IMR-90 (cell line): ENCODE data around the gene ITGB1BP1. TPM values are rescaled to one million over a fixed set of nuclear protein-coding genes. Genes with fewer than 3 reads are reported as not detected.

Experiments
- ATAC-seq: fragments of 200-7000 bp; cut with Tn5 transposase; 2 replicates; pipeline ENCODE4 v1.9.1; 2020; ENCODE audit warnings: low read depth, mild to moderate bottlenecking, moderate library complexity
- BruUV-seq: library from RNA; stranded (reverse); fragments of 400-500 nt; replicated peaks from 2 replicates; lab custom pipeline; 2021; lab: Mats Ljungman, UMichigan
- CTCF ChIA-PET: fragments of 300-600 bp; formaldehyde crosslinking; extraction: SDS; loops from one replicate; lab custom pipeline; 2021; ENCODE audit warnings: antibody characterized with exemption; lab: Yijun Ruan, JAX
- POLR2A ChIA-PET: fragments of 300-600 bp; sonication (Branson Sonifier 250); formaldehyde crosslinking; loops from one replicate; lab custom pipeline; 2022; ENCODE audit warnings: antibody characterized with exemption; ENCODE audit not compliant: unreplicated experiment; lab: Charles Lee
- DNase-seq: peaks from one replicate; pipeline ENCODE4 v3.0.0; 2013
- H2AFZ ChIP-seq: replicated peaks from 2 replicates; pipeline ENCODE3; 2013; ENCODE audit warnings: low read length, mild to moderate bottlenecking; ENCODE audit not compliant: poor library complexity
- H2AK5ac ChIP-seq: 2 replicates; pipeline ENCODE4 v1.6.1; 2013; ENCODE audit warnings: low read depth, low read length, inconsistent platforms
- H2AK9ac ChIP-seq: replicated peaks from 2 replicates; pipeline ENCODE3; 2013; ENCODE audit warnings: mild to moderate bottlenecking, low read depth, low read length, moderate library complexity; ENCODE audit not compliant: poor library complexity
- H2BK120ac ChIP-seq: 2 replicates; pipeline ENCODE4 v1.6.1; 2013; ENCODE audit warnings: low read depth, low read length, inconsistent platforms
- H2BK15ac ChIP-seq: 3 replicates; pipeline ENCODE4 v1.6.1; 2013; ENCODE audit warnings: low read depth, low read length, inconsistent platforms
- H2BK20ac ChIP-seq: 2 replicates; pipeline ENCODE4 v1.6.1; 2013; ENCODE audit warnings: low read depth, mild to moderate bottlenecking, inconsistent platforms, low read length, moderate library complexity
- H2BK5ac ChIP-seq: 2 replicates; pipeline ENCODE4 v1.6.1; 2013; ENCODE audit warnings: mild to moderate bottlenecking, low read depth, low read length, inconsistent platforms; ENCODE audit not compliant: poor library complexity, severe bottlenecking
- H3K14ac ChIP-seq: replicated peaks from 2 replicates; pipeline ENCODE4 v1.6.1; 2013; ENCODE audit warnings: low read depth, low read length, inconsistent platforms
- H3K18ac ChIP-seq: 2 replicates; pipeline ENCODE4 v1.6.1; 2013; ENCODE audit warnings: low read depth, low read length, control low read depth
- H3K23ac ChIP-seq: 2 replicates; pipeline ENCODE4 v1.6.1; 2013; ENCODE audit warnings: low read depth, low read length, inconsistent platforms
- H3K27ac ChIP-seq: 2 replicates; pipeline ENCODE4 v1.5.1; 2013; ENCODE audit warnings: mild to moderate bottlenecking, control low read depth, low read length; ENCODE audit not compliant: insufficient read depth
- H3K27me3 ChIP-seq: 2 replicates; pipeline ENCODE4 v1.6.1; 2013; ENCODE audit warnings: low read length; ENCODE audit not compliant: control insufficient read depth, insufficient read depth
- H3K36me3 ChIP-seq: 2 replicates; pipeline ENCODE4 v1.6.1; 2013; ENCODE audit warnings: low read length, mixed read lengths; ENCODE audit not compliant: control insufficient read depth, insufficient read depth
- H3K4ac ChIP-seq: 2 replicates; pipeline ENCODE4 v1.6.1; 2013; ENCODE audit warnings: low read depth, low read length, inconsistent platforms
- H3K4me1 ChIP-seq: 2 replicates; pipeline ENCODE4 v1.6.1; 2013; ENCODE audit warnings: low read length, mixed read lengths; ENCODE audit not compliant: control insufficient read depth, insufficient read depth
- H3K4me2 ChIP-seq: 2 replicates; pipeline ENCODE4 v1.6.1; 2013; ENCODE audit warnings: low read depth, mild to moderate bottlenecking, control low read depth, low read length, moderate library complexity
- H3K4me3 ChIP-seq: 2 replicates; pipeline ENCODE4 v1.5.1; 2013; ENCODE audit warnings: low read depth, mild to moderate bottlenecking, control low read depth, low read length, moderate library complexity; ENCODE audit not compliant: insufficient read depth
- H3K56ac ChIP-seq: 2 replicates; pipeline ENCODE4 v1.6.1; 2013; ENCODE audit warnings: low read length, inconsistent platforms; ENCODE audit not compliant: insufficient read depth; ENCODE audit errors: extremely low read depth
- H3K79me1 ChIP-seq, 2 experiments: 2 replicates each; pipeline ENCODE4 v1.6.1; 2013; ENCODE audit warnings: low read length in 2 of 2, inconsistent platforms in 1 of 2, low read depth in 1 of 2
- H3K9ac ChIP-seq: 2 replicates; pipeline ENCODE4 v1.6.1; 2013; ENCODE audit warnings: low read depth, low read length, control low read depth
- H3K9me1 ChIP-seq: 2 replicates; pipeline ENCODE4 v1.6.1; 2013; ENCODE audit warnings: low read length, inconsistent platforms; ENCODE audit not compliant: insufficient read depth
- H3K9me3 ChIP-seq: 2 replicates; pipeline ENCODE4 v1.6.1; 2013; ENCODE audit warnings: low read length; ENCODE audit not compliant: control insufficient read depth, insufficient read depth
- H4K20me1 ChIP-seq: 2 replicates; pipeline ENCODE4 v1.6.1; 2013; ENCODE audit warnings: low read length, inconsistent platforms; ENCODE audit not compliant: insufficient read depth
- H4K5ac ChIP-seq: 2 replicates; pipeline ENCODE4 v1.6.1; 2013; ENCODE audit warnings: mild to moderate bottlenecking, low read depth, low read length, control low read depth
- H4K8ac ChIP-seq, 2 experiments: 2 replicates each; pipeline ENCODE4 v1.6.1; 2013; ENCODE audit warnings: low read depth in 2 of 2, low read length in 2 of 2, control low read depth in 1 of 2, inconsistent platforms in 1 of 2
- H4K91ac ChIP-seq: 2 replicates; pipeline ENCODE4 v1.6.1; 2013; ENCODE audit warnings: low read depth, low read length, inconsistent platforms; ENCODE audit not compliant: insufficient read depth
- BHLHE40 ChIP-seq: fragments of 150-350 bp; IDR thresholded peaks from 2 replicates; pipeline ENCODE4 v1.6.1; 2016; ENCODE audit warnings: mild to moderate bottlenecking, low read depth, low read length
- CEBPB ChIP-seq: IDR thresholded peaks from 2 replicates; pipeline ENCODE4 v1.6.1; 2012; ENCODE audit warnings: low read depth, low read length, improper control_type of control experiment
- CHD1 ChIP-seq: IDR thresholded peaks from 2 replicates; pipeline ENCODE4 v1.6.1; 2012; ENCODE audit warnings: low read depth, low read length, improper control_type of control experiment
- FOS ChIP-seq: fragments of 150-350 bp; IDR thresholded peaks from 2 replicates; pipeline ENCODE4 v1.6.1; 2016; ENCODE audit warnings: low read depth, low read length
- MAZ ChIP-seq: IDR thresholded peaks from 2 replicates; pipeline ENCODE4 v1.6.1; 2012; ENCODE audit warnings: low read depth, mild to moderate bottlenecking, low read length, improper control_type of control experiment, moderate library complexity, borderline replicate concordance
- MXI1 ChIP-seq: IDR thresholded peaks from 2 replicates; pipeline ENCODE4 v1.6.1; 2012; ENCODE audit warnings: low read depth, mild to moderate bottlenecking, low read length, moderate library complexity, borderline replicate concordance
- NFE2L2 ChIP-seq: fragments of 150-350 bp; IDR thresholded peaks from 2 replicates; pipeline ENCODE4 v1.6.1; 2016; ENCODE audit warnings: low read depth, mild to moderate bottlenecking, low read length
- POLR2A ChIP-seq: IDR thresholded peaks from 2 replicates; pipeline ENCODE4 v1.6.1; 2012; ENCODE audit warnings: mild to moderate bottlenecking, low read depth, low read length
- RAD21 ChIP-seq: IDR thresholded peaks from 2 replicates; pipeline ENCODE4 v1.6.1; 2012; ENCODE audit warnings: low read length, improper control_type of control experiment
- RCOR1 ChIP-seq: IDR thresholded peaks from 2 replicates; pipeline ENCODE4 v1.6.1; 2012; ENCODE audit warnings: mild to moderate bottlenecking, low read length, improper control_type of control experiment; ENCODE audit not compliant: insufficient replicate concordance
- RFX5 ChIP-seq: IDR thresholded peaks from 2 replicates; pipeline ENCODE4 v1.8.0; 2012; ENCODE audit warnings: low read depth, mild to moderate bottlenecking, low read length, moderate library complexity
- SMC3 ChIP-seq: fragments of 150-350 bp; IDR thresholded peaks from 2 replicates; pipeline ENCODE4 v1.6.1; 2016; ENCODE audit warnings: low read depth, mild to moderate bottlenecking, antibody characterized with exemption, low read length, moderate library complexity
- WGBS, 2 experiments: methylation state at CpG; one replicate each; pipeline versions ENCODE4 v1.1.5 to v1.1.7; 2013; ENCODE audit warnings: missing lambda C conversion rate in 2 of 2; ENCODE audit not compliant: insufficient read length in 1 of 2; ENCODE audit errors: extremely low coverage in 2 of 2; 5-methylcytosine and 5-hydroxymethylcytosine counted together
- dilution Hi-C: fragments of 300-500 bp; cut with HindIII; formaldehyde crosslinking; loops from one replicate; pipeline ENCODE4 v1.14.3; 2018; ENCODE audit warnings: low sequenced_read_pairs; ENCODE audit not compliant: unreplicated experiment
- in situ Hi-C: fragments of 300-500 bp; cut with MboI; formaldehyde crosslinking; loops from 3 replicates; pipeline ENCODE4 v1.14.3; 2019; ENCODE audit warnings: low sequenced_read_pairs, inconsistent platforms, mixed read lengths
- intact Hi-C: fragments of 100-400 bp; cut with micrococcal nuclease; formaldehyde crosslinking; loops from 2 replicates; pipeline ENCODE4 v1.10.0; 2022
- polyA plus RNA-seq, 3 experiments: library from polyadenylated mRNA; depleted of rRNA; stranded (reverse); fragments of >200 nt; gene quantifications; 2 replicates each; pipeline ENCODE4 v1.2.3, GENCODE V29; 2012; ENCODE audit warnings: low replicate concordance in 1 of 3
- total RNA-seq: library from RNA; depleted of rRNA; stranded (reverse); fragments of >200 nt; gene quantifications from 2 replicates; pipeline ENCODE4 v1.2.3, GENCODE V29; 2012
- TF ChIP-seq, protein P1 (sequence below): conservative IDR thresholded peaks from 2 replicates; pipeline ENCODE4 v1.5.1; 2012; ENCODE audit warnings: mild to moderate bottlenecking, low read depth, low read length, improper control_type of control experiment
- TF ChIP-seq, protein P2 (sequence below): fragments of 150-350 bp; IDR thresholded peaks from 2 replicates; pipeline ENCODE4 v1.6.1; 2017; ENCODE audit warnings: mild to moderate bottlenecking, antibody characterized with exemption, low read length, low read depth
- TF ChIP-seq, protein P3 (sequence below): fragments of 150-350 bp; IDR thresholded peaks from 2 replicates; pipeline ENCODE4 v1.6.1; 2016; ENCODE audit warnings: low read depth, mild to moderate bottlenecking, low read length, moderate library complexity, borderline replicate concordance

ITGB1BP1 gene
- total and polyA plus RNA-seq, 2 of the 4 experiments (the other 2 are of a cell fraction), result 48.6 to 88.1 TPM

DNA sequence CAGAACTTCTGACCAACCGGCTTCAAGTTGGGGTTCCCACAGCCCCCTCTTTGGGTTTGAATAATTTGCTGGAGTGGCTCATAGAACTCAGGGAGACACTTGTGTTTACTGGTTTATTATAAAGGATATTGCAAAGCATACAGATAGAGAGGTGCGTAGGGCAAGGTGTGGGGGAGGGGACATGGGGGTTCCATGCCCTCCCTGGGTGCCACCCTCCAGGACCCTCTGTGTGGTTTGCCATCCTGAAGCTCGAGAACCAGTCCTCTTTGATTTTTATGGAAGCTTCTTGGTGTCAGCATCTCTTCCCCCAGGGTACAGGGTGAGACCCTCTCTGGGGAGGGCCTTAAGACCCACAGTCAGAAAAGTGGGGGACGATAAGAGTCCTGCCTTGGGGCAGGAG lies 38.8 kb downstream of the ITGB1BP1 start:
- dilution Hi-C loops, result no loop called here
- no peak overlapping the region for H3K23ac ChIP-seq
- peaks cover 9 to 61% of the 10 kb centered on the region in 2 experiments; a peak in 3 of 4 replicates for H3K79me1 ChIP-seq
- H4K20me1 ChIP-seq, result peaks cover 8% of the 10 kb centered on the region; the same call in 1 of the 2 replicates
- H3K27ac ChIP-seq, result no peak overlapping the region
- ATAC-seq (no peak), DNase-seq (no peak)
- CTCF ChIA-PET, result no interaction called here
- no peak overlapping the region for H4K91ac ChIP-seq
- no peaks in the 10 kb centered on the region for H3K27me3 ChIP-seq
- H3K18ac ChIP-seq, result no peak overlapping the region
- H3K9me1 ChIP-seq, result peaks cover 29% of the 10 kb centered on the region
- H3K4me1 ChIP-seq, result peaks cover 16% of the 10 kb centered on the region
- H3K56ac ChIP-seq, result no peak overlapping the region
- no peak overlapping the region for H2BK5ac ChIP-seq
- H3K4me2 ChIP-seq, result no peak overlapping the region
- H3K36me3 ChIP-seq, result peaks cover 37% of the 10 kb centered on the region
- H3K9me3 ChIP-seq, result no peaks in the 10 kb centered on the region
- no peak overlapping the region for H2AFZ ChIP-seq
- H3K4me3 ChIP-seq, result no peak overlapping the region
- no peak overlapping the region for H2BK120ac ChIP-seq
- H2BK15ac ChIP-seq, result no peak overlapping the region
- H4K5ac ChIP-seq, result no peak overlapping the region
- H3K9ac ChIP-seq, result no peak overlapping the region
- H3K4ac ChIP-seq, result no peak overlapping the region
- H2BK20ac ChIP-seq, result no peak overlapping the region
- H4K8ac ChIP-seq, result no peak overlapping the region
- no CpG with 5 or more reads among the region's 4 CpGs for WGBS, 2 experiments
- POLR2A ChIA-PET, result no interaction called here
- in situ Hi-C loops, result no loop called here
- H2AK5ac ChIP-seq, result no peak overlapping the region
- H3K14ac ChIP-seq, result no peak overlapping the region
- TF ChIP-seq, protein P1, sequence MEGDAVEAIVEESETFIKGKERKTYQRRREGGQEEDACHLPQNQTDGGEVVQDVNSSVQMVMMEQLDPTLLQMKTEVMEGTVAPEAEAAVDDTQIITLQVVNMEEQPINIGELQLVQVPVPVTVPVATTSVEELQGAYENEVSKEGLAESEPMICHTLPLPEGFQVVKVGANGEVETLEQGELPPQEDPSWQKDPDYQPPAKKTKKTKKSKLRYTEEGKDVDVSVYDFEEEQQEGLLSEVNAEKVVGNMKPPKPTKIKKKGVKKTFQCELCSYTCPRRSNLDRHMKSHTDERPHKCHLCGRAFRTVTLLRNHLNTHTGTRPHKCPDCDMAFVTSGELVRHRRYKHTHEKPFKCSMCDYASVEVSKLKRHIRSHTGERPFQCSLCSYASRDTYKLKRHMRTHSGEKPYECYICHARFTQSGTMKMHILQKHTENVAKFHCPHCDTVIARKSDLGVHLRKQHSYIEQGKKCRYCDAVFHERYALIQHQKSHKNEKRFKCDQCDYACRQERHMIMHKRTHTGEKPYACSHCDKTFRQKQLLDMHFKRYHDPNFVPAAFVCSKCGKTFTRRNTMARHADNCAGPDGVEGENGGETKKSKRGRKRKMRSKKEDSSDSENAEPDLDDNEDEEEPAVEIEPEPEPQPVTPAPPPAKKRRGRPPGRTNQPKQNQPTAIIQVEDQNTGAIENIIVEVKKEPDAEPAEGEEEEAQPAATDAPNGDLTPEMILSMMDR, result no peak
- TF ChIP-seq FOS (no peak), BHLHE40 (no peak), RFX5 (no peak), CEBPB (no peak), CHD1 (no peak), POLR2A (no peak), MXI1 (no peak), SMC3 (no peak), RAD21 (no peak), MAZ (no peak), NFE2L2 (no peak), RCOR1 (no peak)
- TF ChIP-seq, protein P2, sequence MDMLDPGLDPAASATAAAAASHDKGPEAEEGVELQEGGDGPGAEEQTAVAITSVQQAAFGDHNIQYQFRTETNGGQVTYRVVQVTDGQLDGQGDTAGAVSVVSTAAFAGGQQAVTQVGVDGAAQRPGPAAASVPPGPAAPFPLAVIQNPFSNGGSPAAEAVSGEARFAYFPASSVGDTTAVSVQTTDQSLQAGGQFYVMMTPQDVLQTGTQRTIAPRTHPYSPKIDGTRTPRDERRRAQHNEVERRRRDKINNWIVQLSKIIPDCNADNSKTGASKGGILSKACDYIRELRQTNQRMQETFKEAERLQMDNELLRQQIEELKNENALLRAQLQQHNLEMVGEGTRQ, result no peak
- TF ChIP-seq, protein P3, sequence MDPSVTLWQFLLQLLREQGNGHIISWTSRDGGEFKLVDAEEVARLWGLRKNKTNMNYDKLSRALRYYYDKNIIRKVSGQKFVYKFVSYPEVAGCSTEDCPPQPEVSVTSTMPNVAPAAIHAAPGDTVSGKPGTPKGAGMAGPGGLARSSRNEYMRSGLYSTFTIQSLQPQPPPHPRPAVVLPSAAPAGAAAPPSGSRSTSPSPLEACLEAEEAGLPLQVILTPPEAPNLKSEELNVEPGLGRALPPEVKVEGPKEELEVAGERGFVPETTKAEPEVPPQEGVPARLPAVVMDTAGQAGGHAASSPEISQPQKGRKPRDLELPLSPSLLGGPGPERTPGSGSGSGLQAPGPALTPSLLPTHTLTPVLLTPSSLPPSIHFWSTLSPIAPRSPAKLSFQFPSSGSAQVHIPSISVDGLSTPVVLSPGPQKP, result no peak
- no TSS peak for BruUV-seq
- intact Hi-C loops, result no loop called here
- no peak overlapping the region for H2AK9ac ChIP-seq
